Activated effector memory CD4-positive, alpha-beta T cell treated with Interleukin-2 at 50 U/mL for 16 hours (primary cell): Measurements from ENCODE around the gene DTNB.

Experiments used
- DNase-seq: peaks from one replicate; pipeline ENCODE4 v3.0.0-alpha.2; 2020

DTNB gene

DNA sequence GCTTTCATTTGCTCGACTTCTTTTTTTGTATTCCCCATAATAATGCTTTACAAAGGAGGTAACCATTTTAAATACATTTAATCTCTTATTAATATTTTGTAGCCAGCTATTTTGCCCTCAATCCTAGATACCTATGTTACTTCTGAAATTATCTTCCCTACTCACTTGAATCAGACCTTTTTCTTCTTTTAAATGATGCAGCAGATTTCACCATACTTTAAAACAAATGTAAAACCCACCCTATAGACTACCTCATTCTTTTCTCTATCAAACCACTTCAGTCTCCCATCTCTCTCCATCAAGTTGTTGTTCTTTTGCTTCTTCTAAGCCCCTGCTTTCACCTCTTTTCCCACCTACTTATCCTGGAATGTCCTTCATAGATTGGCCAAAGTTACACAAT lies 180.2 kb downstream of the DTNB start:
- no peak for DNase-seq

- no peak for DNase-seq
Measured at GRCh38 chr2:25492726-25493125, 180.7 kb downstream of the DTNB start.

GRCh38 chr2:25491966-25492532 lies 181.3 kb downstream of the DTNB start:
- no peak for DNase-seq

DNA sequence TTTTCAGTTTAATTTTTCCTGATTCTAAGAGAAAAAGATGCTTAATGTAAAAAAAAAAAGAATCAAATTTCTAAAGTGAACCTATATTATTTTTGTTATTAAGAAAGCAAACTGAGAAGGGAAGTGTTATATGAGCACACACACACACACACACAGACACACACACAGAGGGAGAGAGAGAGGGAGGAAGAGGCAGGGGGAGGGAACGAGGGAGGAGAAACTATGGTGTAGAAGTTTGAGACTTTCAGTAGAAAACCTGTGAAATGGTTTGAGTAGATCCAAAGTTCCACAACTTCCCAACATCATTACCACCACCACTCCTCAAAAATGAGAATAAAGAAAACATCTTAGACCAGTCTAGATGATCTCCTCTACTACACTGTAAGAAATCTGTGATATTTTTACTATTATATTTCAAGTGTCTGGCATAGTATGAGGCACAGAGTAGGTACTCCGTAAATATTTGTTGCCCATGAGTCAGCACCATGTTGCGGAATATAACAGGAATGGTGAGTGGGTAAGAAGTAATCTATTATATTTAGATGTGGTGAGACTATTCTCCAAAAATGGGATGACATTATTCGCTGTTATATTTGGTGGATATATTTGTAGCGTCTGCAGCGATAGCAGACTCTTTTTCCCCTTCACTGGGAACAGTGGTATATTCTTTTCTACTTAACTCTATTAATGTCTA lies 182.2 kb downstream of the DTNB start:
- DNase-seq = no peak

DNA sequence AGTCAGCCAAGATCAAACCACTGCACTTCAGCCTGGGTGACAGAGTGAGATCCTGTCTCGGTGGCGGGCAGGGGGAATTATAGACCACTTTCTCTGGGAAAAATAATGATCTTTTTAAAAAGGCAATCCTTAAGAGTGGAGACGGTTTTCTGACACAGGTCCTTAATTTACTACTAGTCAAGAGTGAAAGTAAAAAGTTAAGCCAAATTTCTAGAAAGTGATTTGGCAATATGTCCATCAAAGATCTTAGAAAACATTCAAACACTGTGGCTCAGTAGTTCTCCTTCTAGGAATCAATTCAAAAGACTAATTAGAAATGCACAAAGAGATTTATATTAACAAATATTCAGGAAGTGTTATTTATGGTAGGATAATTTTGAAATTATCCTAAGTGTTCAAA lies 183.2 kb downstream of the DTNB start:
- DNase-seq = no peak

- no peak for DNase-seq
Measured at GRCh38 chr2:25489631-25490030, 183.7 kb downstream of the DTNB start.

GRCh38 chr2:25483607-25484266 lies 189.6 kb downstream of the DTNB start:
- no peak for DNase-seq

- no peak for DNase-seq
Measured at GRCh38 chr2:25482341-25482740, 191.0 kb downstream of the DTNB start.

- no peak for DNase-seq
Measured at GRCh38 chr2:25481381-25482300, 191.7 kb downstream of the DTNB start.

DNA sequence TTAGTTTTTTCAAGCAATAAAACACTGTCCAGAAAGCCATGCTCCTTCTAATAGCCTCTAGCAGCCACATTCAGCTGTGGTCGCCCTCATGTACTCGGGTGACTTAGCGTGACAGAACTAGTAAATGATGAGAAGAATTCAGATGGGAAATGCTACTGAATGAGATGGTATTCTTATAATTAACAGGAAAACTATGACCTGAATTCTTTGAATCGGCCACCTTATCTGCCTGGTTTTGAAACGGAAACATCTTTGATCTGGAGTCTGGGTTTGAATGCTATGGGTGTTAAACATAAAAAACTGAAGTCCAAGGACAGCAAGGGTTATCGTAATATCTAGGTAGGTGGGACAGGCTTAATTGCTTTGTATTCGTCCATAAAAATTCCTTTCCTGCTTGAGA lies 192.8 kb downstream of the DTNB start:
- DNase-seq = no peak

GRCh38 chr2:25479761-25480160 lies 193.6 kb downstream of the DTNB start:
- DNase-seq = no peak

DNA sequence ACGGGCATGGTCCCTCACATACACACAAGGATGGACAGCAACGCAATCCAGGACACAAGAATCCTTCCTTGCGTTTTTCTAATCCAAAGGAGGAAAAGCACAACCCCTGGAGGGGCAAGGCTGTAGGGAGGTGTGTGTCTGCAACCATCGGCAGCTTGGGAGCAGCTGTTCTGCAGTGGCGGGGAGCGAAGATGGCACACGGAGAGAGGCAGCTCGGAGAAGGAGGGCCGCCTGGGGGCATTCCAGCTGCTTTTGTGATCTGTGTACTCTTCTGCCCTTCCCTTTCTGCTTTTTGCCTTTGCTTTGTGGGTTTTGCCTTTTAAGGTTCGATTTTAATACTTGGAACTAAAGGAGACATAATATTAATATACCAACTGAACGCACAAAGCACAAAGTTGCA lies 194.6 kb downstream of the DTNB start:
- DNase-seq = no peak

DNA sequence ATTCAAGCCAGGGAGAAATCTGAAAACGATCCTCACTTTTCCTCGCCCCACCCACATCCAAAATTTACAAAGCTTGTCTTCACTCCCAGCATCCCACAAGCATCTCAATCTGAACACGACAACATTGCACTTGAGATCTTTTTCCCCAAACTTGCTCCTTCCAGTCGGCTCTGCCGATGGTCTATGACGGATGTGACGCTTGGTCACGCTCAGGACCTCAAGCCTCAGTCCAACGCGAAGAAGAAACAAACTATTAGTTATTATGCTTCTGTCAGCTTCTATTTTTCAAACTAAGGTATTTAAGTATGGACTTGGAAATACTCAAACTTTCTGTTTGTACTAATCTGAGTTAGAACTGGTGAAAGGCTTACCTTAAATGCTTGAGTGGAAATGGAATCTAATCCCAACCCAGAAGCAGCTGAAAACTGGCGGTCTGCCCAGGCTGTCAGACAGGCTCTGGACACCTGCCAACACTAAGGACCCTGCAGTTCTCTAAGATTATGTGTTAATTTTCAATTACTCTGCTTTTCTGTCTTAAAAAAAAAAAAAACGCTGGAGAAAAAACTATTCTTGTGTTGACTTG lies 199.5 kb downstream of the DTNB start:
- no peak for DNase-seq

DNA sequence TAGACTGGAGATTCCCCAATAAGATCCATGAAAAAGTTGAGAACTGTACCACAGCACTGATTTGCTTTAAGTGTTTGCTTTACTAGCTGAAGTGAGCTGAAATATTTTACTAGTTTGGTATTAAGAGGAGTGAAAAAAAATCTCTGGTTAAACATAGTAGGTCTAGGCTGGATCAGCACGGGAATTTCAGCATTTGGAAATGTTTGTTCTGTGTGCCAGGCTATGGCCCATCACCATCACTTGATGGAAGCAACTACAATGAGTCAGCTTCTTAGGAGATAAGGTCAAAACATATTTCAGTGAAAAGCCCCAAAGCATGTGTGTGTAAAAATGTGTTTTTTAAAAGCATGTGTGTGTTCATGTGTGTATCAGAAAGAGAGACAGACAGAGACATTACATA lies 200.2 kb downstream of the DTNB start:
- DNase-seq = no peak

- no peak for DNase-seq
Measured at GRCh38 chr2:25470806-25471205, 202.6 kb downstream of the DTNB start.

DNA sequence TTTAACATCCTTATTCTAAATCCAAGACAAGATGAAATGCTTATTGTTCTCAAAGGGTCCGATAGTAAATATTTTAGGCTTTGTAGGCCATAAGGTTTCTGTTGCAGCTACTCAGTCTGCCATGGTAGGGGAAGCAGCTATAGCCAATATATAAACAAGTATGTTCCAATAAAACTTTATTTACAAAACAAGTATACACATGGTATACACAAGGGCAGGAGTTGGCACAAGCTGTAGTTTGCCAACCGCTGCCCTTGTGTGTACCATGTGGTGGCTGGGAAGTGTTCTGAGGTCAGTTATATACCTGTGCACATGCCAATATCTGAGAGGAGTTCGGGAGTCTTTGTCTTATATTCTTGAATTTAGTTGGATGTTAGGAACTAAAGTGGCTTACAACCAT lies 205.6 kb downstream of the DTNB start:
- no peak for DNase-seq

DNA sequence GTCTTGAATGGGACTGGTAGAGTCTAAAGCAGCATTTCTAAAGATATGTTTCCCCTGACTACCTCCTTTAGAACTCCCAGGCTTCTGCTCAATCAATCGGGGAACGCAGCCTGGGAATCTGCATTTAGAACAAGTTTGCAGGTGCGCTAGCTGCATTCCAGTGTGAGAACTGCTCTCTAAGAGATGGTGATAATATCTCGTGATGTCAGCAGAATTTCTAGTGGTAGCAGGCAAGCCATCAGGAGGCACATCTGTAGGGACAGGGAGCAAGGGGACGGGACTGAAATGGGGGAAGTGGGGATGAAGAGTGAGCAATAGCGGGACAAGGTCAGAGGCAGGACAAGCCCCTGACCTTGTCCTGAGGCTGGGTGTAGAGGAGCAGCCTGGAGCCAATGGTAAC lies 211.4 kb downstream of the DTNB start:
- DNase-seq = no peak

DNA sequence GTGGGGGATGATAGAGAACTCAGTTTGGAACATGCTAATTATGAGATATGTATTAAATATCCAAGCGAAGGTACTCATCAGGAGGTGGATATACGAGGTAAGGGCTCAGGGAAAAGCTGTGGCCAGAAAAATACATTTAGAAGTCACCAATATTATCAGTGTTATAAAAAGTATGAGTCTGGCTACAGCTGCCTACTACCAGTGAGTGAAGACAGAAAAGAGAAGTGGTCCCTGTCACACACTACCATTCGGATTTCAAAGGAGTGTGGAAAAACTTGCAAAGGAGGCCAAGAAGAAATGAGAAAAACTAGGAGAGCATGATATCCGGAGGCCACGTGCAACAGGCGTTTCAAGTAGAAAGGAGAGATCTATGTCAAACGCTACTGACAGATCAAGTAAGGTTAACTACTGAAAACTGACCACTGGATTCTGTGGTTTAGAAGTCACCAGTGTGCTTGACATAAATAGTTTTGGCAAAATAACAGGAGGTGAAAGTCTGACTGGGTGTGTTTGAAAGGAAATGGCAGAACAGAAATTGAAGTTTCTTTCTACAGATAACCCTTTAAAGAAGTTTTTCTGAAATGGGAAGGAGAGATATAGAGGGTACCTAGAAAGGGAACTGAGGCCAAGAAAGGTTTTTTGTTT lies 213.0 kb downstream of the DTNB start:
- DNase-seq = no peak

DNA sequence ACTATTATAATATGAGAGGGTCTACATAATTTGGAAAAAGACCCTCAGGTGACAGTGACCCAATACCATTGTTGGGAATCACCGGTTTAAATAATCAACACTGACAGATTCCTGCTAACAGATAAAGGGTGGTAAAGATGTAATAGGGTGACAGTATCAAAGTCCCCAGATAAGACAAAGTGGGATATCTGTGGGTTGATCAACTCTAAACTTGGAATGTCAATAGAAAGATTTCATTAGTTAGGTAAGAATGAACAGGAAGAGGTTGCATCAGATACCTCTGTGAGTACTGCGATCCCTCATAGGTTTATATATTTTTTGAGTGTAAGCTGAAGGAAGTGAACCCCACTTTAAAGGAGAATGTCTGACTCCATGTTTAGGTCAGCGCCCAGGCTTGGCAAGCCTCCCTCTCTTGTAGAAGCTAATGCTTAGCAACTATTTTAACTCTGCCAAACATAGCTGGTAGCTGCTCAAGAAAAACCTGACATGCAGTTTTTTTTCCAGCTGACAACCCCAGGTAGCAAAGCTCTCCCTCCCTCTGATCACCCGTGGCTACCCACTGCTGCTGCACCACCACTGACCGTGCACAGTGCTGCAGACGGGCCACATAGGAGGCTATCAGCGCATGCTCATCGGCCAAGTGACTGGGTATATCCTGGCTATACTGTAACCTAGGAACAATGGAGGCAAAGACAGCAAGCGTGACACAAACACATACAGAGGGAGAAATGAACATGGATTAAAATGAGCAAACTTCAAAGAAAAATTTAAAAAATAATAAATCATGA lies 218.4 kb downstream of the DTNB start:
- no peak for DNase-seq

DNA sequence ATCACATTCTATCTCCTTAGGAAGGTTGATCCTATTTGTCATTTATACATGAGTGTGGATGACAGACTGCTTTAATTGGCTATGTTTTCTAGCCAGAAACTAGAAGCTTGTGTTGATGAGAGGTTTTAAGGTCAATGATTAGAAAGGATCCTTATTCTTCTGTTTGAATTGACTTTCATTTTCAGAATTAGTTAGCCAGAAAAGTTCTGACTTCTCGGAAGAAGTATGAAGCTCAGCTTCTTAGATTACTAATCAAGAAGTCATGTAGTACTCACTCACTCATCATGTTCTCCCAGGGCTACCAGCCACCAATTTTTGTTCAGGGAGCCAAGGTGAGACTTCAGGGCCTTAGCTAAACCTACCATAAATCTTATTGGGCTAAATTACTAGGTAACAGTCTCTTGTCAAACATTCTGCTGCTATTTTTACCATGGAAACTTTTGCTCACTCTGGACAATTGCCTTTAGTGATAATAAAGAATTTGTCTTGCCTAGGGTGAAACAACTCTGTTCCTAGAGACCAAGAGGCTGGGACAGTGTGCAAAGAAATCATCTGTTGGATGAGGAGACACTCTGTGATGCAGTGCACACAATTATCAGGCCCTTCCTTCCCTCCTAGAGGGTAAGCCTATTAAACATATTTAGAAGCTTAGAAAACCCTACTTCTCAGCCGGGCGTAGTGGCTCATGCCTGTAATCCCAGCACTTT lies 220.0 kb downstream of the DTNB start:
- DNase-seq = no peak

GRCh38 chr2:25448808-25449207 lies 224.6 kb downstream of the DTNB start:
- DNase-seq = no peak
